Suprapubic skin (tissue), 3 donors: ENCODE results near the gene TTC28.

ENCODE experiments used
- CTCF ChIP-seq, 2 donors: fragments of 200-600 bp in 1 of 2; fragments of 450-650 bp in 1 of 2; sonication (generic) in 1 of 2; IDR thresholded peaks; one replicate each; pipeline ENCODE4 v1.5.1; 2016 to 2019; ENCODE audit warnings: antibody characterized with exemption in 2 of 2, mild to moderate bottlenecking in 1 of 2, moderate library complexity in 1 of 2
- POLR2A ChIP-seq, 2 donors: fragments of 450-650 bp; IDR thresholded peaks; one replicate each; pipeline ENCODE4 v1.6.1; 2017; ENCODE audit warnings: antibody characterized with exemption in 2 of 2, mild to moderate bottlenecking in 2 of 2, moderate library complexity in 2 of 2

DNA sequence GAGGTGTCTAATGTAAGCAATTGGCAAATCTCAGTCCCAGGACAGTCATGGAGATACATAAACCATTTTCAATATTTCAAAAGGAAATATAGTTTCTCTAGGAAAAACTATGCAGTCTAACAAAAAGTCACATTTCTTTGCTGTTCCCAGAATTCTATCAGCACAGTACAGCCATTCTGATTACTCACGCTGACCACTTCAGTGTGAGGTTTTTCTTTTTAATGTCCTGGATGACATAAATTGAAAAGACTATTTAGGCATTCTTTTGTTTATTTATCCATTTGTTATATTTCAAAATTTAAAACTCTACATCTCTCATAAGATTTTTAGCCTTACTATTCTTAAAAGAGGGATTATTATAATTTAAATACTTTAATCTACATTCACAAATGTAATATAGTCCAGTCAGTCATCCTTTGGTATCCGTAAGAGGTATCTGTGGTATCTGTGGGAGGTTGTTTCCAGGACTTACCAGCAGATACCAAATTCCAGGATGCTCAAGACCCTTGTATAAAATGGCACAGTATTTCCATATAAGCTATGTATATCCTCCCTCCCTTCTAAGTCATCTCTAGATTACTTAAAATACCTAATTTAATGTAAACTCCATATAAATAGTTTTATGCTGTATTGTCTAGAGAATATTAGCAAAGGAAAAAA is 429.5 kb downstream of the TTC28 start:
- TF ChIP-seq CTCF (IDR thresholded peaks at IDR 0.05), result no peak
- no peak for TF ChIP-seq POLR2A (IDR thresholded peaks at IDR 0.05)
